ENCODE data around the gene ASS1.

DNA sequence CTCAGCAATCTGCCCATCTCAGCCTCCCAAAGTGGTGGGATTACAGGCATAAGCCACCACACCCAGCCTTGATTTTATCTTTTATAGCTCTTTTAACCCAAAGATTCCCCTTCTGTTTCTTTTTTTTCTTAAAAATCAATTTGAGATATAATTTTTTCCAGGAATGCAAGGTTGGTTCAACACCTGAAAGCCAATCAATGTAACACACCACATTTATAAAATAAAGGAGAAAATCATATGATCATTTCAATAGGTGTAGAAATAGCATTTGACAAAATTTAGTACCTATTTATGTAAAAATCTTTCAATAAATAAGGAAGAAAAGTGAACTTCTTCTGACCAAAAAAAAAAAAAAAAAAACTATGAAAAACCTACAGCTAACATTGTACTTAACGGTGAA lies 3.7 kb upstream of the ASS1 start:
- TF ChIP-seq POLR2A (IDR thresholded peaks at IDR 0.05), result no peak
- TF ChIP-seq POLR2AphosphoS5 (IDR thresholded peaks at IDR 0.05), result no peak
- TF ChIP-seq, protein P1, sequence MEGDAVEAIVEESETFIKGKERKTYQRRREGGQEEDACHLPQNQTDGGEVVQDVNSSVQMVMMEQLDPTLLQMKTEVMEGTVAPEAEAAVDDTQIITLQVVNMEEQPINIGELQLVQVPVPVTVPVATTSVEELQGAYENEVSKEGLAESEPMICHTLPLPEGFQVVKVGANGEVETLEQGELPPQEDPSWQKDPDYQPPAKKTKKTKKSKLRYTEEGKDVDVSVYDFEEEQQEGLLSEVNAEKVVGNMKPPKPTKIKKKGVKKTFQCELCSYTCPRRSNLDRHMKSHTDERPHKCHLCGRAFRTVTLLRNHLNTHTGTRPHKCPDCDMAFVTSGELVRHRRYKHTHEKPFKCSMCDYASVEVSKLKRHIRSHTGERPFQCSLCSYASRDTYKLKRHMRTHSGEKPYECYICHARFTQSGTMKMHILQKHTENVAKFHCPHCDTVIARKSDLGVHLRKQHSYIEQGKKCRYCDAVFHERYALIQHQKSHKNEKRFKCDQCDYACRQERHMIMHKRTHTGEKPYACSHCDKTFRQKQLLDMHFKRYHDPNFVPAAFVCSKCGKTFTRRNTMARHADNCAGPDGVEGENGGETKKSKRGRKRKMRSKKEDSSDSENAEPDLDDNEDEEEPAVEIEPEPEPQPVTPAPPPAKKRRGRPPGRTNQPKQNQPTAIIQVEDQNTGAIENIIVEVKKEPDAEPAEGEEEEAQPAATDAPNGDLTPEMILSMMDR (IDR thresholded peaks at IDR 0.05 in 8 of 11, conservative IDR thresholded peaks at IDR 0.05 in 3 of 11), result no peak

All from spleen (tissue), 7 donors.